ENCODE measurements around the gene PSMD13.
"Not testable (repeated sequence)": the region's sequence is repeated elsewhere in the genome, so short reads cannot be mapped to it uniquely, and the experiment has no call there.

The PSMD13 gene

GRCh38 chr11:220641-221215 lies 16.0 kb upstream of the PSMD13 start:
- not testable (repeated sequence) for DNase-seq

DNA sequence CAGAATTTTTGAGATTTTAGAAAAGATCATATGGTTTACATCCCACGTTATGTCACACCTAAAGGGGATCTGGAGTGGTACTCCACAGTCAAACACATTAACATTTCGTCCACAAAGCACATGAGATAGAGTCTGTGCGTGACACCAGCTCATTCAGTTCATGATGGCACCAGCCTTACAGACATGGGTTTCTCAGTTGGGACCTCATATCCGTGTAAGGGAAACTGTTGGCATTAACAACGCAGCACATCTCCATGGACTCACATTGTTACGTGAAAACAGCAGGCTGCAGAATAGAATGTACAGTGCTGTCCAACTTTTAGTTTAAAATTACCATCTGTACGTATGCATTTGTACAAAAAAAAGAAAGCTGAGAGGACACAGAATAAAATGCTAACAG lies 15.2 kb upstream of the PSMD13 start:
- DNase-seq: no peak

- no peak for DNase-seq
These were observed 14.6 kb upstream of the PSMD13 start for GRCh38 chr11:221998-222789.

DNA sequence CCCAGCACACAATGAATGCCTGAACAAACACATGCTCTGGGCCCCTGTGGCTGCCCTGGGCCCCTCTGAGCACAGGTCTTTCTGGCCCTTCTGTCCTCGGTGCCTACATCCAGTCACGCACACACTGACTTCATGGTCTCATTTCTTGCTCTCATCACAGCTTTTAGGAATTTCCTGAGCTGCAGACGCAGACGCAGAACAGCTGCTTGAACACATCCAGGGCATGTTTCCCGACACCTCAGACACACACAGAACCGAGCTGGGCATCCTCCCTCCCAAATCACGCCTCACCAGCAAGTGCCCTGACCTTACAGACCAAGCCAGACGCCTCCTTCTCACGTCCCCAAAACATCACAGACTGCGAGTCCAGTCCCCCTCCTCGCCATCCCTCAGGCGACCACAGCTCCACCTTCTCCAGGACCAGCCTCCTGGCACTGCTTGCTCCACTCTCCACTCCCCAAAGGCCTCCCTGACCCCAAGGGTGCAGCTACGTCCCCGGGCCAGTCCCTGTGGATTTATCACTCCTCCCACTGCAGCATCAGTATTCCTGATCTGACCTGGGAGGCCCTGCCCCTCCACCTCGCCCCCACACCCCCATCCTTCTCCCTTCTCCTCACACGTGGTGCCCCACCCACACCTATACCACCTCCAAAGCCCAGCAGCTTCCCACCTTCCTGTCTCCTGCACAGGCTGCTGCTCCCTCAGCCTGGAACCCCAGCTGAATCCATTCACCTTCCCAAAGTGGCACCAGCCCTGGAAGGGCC lies 13.6 kb upstream of the PSMD13 start:
- no peak for DNase-seq

- no peak for DNase-seq
These were observed 12.9 kb upstream of the PSMD13 start for GRCh38 chr11:223884-224283.

GRCh38 chr11:224424-224823 lies 12.4 kb upstream of the PSMD13 start:
- no peak for DNase-seq

- no peak for DNase-seq
These were observed 10.9 kb upstream of the PSMD13 start for GRCh38 chr11:225734-226453.

- DNase-seq: no peak
These were observed 8.9 kb upstream of the PSMD13 start for GRCh38 chr11:227824-228379.

- DNase-seq: no peak
These were observed 6.3 kb upstream of the PSMD13 start for GRCh38 chr11:230431-230830.

DNA sequence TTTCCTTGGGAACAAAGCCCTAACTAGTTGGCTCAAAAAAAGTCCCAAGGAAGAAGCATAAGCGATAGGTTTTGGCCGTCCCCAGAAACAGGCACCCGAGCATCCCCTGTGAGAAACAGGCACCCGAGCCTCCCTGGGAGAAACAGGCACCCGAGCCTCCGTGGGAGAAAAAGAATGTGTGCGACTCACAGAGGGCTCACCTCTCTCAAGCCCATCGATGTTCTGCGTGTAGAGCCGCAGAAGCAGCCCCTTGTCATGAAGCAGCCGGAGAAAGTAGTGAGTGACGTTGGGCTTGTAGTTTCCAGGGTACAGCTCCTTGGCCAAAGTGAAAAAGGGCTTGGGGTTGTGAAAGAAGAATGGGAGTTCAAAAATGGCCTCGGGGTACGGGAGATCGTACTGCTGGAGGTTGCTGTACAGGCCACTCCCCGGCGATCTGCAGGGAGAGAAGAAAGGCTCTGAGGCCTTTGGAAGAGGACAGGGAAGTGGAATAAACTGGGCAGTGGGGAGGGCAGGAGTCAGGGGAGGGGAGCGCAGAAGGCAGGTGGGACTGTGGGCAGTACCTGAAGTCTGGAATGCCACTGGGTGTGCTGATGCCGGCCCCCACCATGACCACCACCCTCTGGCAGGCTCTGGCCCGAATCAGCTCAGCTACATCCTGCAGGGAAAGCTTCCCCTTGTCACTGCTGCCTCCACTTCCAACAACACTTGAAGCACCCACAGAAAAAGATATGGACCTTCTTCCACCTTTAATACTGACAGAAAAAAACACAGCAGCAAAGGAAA lies 3.8 kb upstream of the PSMD13 start:
- no peak for DNase-seq

GRCh38 chr11:235180-235579 lies 1.6 kb upstream of the PSMD13 start:
- DNase-seq: no peak

DNA sequence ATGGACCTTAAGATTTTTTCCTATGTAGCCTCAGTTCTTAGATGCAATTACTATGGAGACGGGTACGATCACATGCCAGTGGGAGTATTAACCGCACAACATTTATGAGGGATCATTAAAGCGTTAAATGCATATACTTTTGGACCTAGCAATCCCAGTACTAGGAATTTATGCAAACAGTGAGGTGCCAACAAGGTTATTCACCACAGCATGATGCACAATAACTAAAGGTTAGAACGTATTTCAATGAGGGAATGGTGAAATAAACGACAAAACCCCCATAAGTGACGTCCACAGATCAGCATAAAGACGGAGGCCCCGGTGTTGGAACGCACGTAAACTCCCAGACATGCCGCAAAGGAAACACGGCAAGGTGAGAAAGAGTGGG lies 1.2 kb upstream of the PSMD13 start:
- DNase-seq: no peak

GRCh38 chr11:235997-236773 lies 591 bp upstream of the PSMD13 start, which contains the start of gene SIRT3:
Gene SIRT3 (minus strand): TSS chr11:236342. CDS start chr11:236328, 14 bp downstream.
- peak; percentile 78 for DNase-seq

- not testable (repeated sequence) for DNase-seq
These were observed 1.6 kb downstream of the PSMD13 start for GRCh38 chr11:238346-238745.

- no peak for DNase-seq
These were observed 3.5 kb downstream of the PSMD13 start for GRCh38 chr11:240315-240714.

- DNase-seq: no peak
These were observed 4.9 kb downstream of the PSMD13 start for GRCh38 chr11:241634-242033.

DNA sequence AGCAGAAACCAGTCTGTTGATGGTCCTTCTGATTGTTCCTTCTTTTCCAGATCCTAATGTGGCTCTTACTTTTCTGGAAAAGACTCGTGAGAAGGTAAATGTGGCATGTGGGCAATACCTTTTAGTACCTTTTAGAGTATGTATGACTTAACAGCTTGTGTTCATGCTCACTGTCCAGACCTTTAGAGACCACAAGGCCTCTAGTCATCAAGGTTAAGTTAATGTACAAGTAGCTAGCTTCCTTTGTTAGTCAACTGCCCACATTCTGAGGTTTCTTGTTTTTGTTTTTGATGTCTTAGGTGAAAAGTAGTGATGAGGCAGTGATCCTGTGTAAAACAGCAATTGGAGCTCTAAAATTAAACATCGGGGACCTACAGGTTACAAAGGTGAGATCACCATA lies 7.6 kb downstream of the PSMD13 start:
- DNase-seq: no peak

GRCh38 chr11:249062-249461 lies 12.3 kb downstream of the PSMD13 start:
- DNase-seq: no peak

DNA sequence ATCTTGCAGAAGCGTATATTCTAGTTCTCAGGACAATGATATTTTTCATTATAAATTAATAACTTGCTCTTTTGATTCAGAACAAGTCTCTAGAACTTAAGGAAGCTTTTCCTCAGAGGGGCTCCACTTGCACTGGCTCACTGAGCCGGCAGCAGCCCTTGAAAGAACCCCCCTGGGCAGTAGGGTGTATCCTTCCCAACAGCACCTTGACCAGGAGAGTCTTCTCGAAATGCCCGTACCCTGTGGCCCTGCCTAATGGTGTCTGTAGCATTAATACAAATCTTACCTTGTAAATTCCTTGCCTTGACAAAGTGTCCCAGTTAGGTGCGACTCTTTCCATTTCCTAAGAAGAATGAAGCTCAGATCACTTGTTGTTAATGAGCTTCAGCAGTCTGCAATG lies 13.5 kb downstream of the PSMD13 start:
- no peak for DNase-seq

DNA sequence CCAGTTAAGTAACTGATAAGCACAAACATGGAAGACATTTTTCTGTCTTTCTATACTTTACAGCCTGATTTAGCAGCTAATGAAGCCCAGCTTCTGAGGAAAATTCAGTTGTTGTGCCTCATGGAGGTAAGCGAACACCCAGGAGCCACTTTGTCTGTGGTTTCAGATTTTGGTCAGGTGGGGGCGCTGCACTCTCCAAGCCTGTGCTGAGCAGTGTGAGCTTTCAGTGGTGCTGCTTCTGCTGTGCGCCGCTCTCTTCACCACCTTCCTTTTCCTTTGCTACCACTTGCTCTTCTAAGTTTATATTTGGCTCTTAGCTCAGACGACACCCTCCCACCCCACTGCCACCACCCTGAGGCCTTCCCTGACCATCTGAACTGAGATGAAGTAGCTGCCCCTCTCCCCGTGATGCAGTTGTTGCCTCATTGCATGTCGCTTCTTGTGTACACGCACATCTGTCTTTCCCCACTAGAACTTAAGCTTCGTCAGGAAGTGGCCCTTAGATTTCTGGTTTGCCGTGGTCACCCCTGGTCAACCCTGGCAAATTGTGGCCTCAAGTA lies 14.0 kb downstream of the PSMD13 start:
- DNase-seq: peak; percentile 70

DNA sequence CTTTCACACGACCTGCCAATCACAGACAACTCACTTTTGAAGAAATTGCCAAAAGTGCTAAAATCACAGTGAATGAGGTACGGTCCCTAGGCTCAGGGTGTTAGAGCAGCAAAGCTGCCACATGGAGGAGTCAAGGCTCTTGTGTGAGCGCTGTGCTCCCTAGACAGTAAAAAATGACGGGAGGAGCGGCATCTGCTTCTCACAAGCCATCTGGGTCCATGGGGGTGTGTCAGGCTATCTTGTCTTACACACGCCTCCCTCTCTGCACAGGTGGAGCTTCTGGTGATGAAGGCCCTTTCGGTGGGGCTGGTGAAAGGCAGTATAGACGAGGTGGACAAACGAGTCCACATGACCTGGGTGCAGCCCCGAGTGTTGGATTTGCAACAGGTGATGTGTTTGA lies 14.8 kb downstream of the PSMD13 start:
- no peak for DNase-seq
